ENCODE data around the gene COPG1. TPM values are rescaled to one million over a fixed set of nuclear protein-coding genes. Genes with fewer than 3 reads are reported as not detected.

The COPG1 gene
- total and polyA plus RNA-seq, 12 donors = 63.7 to 154 (median 96.1) TPM

DNA sequence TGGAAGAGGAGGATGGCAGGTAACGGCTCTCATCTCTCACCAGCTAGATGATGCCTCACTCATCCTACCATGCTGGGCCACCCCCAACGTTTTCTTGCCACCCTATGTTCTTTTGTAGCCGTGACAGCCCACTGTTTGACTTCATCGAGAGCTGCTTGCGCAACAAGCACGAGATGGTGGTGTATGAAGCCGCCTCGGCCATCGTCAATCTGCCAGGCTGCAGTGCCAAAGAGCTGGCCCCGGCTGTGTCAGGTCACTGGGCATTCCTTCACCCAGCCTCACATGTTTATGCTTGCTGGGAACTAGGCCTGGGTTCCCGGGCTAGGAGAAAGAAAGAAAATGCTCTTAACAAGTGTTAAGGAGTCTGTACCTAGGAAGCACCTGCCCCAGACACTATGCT, 8.2 kb downstream of the COPG1 start:
- TF ChIP-seq, protein P1, sequence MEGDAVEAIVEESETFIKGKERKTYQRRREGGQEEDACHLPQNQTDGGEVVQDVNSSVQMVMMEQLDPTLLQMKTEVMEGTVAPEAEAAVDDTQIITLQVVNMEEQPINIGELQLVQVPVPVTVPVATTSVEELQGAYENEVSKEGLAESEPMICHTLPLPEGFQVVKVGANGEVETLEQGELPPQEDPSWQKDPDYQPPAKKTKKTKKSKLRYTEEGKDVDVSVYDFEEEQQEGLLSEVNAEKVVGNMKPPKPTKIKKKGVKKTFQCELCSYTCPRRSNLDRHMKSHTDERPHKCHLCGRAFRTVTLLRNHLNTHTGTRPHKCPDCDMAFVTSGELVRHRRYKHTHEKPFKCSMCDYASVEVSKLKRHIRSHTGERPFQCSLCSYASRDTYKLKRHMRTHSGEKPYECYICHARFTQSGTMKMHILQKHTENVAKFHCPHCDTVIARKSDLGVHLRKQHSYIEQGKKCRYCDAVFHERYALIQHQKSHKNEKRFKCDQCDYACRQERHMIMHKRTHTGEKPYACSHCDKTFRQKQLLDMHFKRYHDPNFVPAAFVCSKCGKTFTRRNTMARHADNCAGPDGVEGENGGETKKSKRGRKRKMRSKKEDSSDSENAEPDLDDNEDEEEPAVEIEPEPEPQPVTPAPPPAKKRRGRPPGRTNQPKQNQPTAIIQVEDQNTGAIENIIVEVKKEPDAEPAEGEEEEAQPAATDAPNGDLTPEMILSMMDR (IDR thresholded peaks at IDR 0.05) = no peak
- H3K27ac ChIP-seq = no peak overlapping the region
- ATAC-seq (peak in 3 of 8 donors; percentile 35 to 55 (median 41)), DNase-seq (no peak)
- WGBS, 2 donors = 92% methylated on average over 11 of the region's 11 CpGs
- H3K27me3 ChIP-seq = no peaks in the 10 kb centered on the region
- H3K4me3 ChIP-seq = no peak overlapping the region
- no peaks in the 10 kb centered on the region for H3K9me3 ChIP-seq
- intact Hi-C loops (cut with DNase I) = no loop called here
- H3K4me1 ChIP-seq = peaks cover 0 to 24% (median 8%) of the 10 kb centered on the region in 9 donors
- H3K36me3 ChIP-seq = peaks cover 0 to 100% (median 84%) of the 10 kb centered on the region in 9 donors

DNA sequence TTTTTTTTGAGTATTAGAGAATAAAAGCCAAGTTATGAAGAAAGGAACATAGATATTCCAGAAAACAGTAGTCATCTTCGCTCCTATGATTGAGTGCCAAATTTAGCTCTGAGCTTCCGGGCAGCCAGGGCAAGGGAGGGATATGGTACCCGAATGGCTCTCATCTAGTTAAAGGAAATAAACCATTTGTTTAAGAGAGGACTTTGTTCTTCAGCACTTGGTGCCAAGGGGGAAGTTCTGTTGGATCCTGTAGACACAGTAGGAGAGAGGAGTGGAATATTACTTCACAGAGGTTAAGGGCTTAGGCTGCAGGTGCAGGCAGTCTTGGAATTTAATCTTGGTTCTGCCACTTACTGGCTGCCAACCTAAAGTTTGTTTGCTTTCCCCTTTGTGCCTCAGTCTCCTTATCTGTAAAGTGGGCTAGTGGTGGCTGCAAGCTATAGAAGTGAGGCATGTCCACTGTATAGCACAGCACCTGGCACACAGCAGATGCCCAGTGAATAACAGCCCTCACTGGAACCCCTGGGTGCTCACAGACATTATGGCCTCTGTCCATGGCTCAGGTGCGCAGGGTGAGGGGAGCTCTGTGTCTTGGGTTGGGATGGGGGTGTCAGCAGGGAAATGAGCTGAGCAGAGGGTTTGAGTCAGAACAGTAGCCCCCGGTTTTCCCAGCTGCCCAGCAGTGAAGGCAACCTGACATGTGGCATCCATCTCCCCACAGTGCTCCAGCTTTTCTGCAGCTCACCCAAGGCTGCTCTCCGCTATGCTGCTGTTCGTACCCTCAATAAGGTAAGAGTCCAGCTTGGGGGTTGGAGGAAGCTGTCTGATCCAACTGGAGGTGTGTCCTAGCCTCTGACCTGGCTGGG, 10.4 kb downstream of the COPG1 start:
- TF ChIP-seq, protein P1 (IDR thresholded peaks at IDR 0.05) = no peak
- Histone ChIP-seq H3K4me3 (no peak overlapping the region), H3K9me3 (no peaks in the 10 kb centered on the region), H3K36me3 (peaks cover 0 to 100% (median 97%) of the 10 kb centered on the region in 9 donors), H3K4me1 (peaks cover 0 to 18% (median 8%) of the 10 kb centered on the region in 9 donors), H3K27ac (no peak overlapping the region), H3K27me3 (no peaks in the 10 kb centered on the region)
- WGBS, 2 donors = 92 to 93% methylated on average over 7 of the region's 7 CpGs
- no peak for ATAC-seq
- intact Hi-C loops (cut with DNase I) = no loop called here
- no peak for DNase-seq

DNA sequence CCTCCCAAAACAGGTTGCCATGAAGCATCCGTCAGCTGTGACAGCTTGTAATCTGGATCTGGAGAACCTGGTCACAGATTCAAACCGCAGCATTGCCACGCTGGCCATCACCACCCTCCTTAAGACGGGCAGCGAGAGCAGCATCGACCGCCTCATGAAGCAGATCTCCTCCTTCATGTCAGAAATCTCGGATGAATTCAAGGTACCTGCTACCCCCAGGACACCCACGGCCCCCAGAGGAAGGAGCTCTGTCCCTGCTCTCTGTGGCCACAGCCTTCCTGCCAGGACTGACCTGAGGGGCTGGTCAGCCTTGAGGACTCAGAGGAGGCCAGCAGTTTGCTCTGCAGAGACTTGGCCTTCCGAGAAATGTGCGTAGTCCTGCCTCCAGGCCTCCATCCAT, 11.2 kb downstream of the COPG1 start:
- TF ChIP-seq, protein P1 (IDR thresholded peaks at IDR 0.05) = no peak
- DNase-seq = no peak

DNA sequence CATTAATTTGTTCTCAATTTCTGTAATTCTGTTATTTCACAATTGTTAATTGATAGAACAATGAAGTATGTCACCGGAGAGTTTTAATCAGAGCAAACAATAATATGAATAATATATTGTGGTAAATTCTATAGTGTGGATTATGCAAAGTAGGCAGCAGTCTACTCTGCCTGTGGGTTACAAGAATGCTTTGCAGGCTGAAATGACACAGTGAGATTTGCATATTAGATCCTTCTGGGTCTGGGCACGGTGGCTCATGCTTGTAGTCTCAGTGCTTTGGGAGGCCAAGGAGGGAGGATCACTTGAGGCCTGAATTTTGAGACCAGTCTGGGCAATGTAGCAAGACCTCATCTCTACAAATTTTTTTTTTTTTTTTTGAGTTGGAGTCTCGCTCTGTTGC, 12.5 kb downstream of the COPG1 start:
- 92 to 95% methylated on average over 3 of the region's 3 CpGs for WGBS, 2 donors
- peaks cover 0 to 100% (median 99%) of the 10 kb centered on the region in 9 donors for H3K36me3 ChIP-seq
- intact Hi-C loops (cut with DNase I) = no loop called here

More for the DNA sequence above, 11.2 kb downstream of the COPG1 start:
- ATAC-seq = no peak
- intact Hi-C loops (cut with DNase I) = no loop called here
- no peak overlapping the region for H3K27ac ChIP-seq
- H3K9me3 ChIP-seq = no peaks in the 10 kb centered on the region
- H3K27me3 ChIP-seq = no peaks in the 10 kb centered on the region
- no peak overlapping the region for H3K4me3 ChIP-seq
- peaks cover 0 to 100% (median 98%) of the 10 kb centered on the region in 9 donors for H3K36me3 ChIP-seq
- H3K4me1 ChIP-seq = peaks cover 0 to 17% (median 8%) of the 10 kb centered on the region in 9 donors
- WGBS, 2 donors = 96 to 98% methylated on average over 11 of the region's 11 CpGs

More for the DNA sequence above, 12.5 kb downstream of the COPG1 start:
- TF ChIP-seq, protein P1 (IDR thresholded peaks at IDR 0.05) = no peak
- H3K9me3 ChIP-seq = no peaks in the 10 kb centered on the region
- no peak overlapping the region for H3K4me3 ChIP-seq
- DNase-seq (no peak), ATAC-seq (no peak)
- H3K4me1 ChIP-seq = peaks cover 0 to 5% (median 0%) of the 10 kb centered on the region in 9 donors
- no peak overlapping the region for H3K27ac ChIP-seq
- no peaks in the 10 kb centered on the region for H3K27me3 ChIP-seq
